Occipital lobe (tissue), 2 donors: ENCODE data around the gene GPR4. TPM values are rescaled to one million over a fixed set of nuclear protein-coding genes. Genes with fewer than 3 reads are reported as not detected.
"Not testable (repeated sequence)": the region's sequence is repeated elsewhere in the genome, so short reads cannot be mapped to it uniquely, and the experiment has no call there.

Source experiments
- DNase-seq: peaks from one replicate; lab custom pipeline; 2025; lab: John Stamatoyannopoulos, UW
- total RNA-seq: library from RNA; depleted of rRNA; stranded (reverse); fragments of >200 nt; gene quantifications from one replicate; pipeline ENCODE4 v1.2.3, GENCODE V29; 2014

The GPR4 gene
- 0.16 TPM for total RNA-seq

GRCh38 chr19:45601524-45602374, at the start of gene GPR4:
Gene GPR4 (minus strand): TSS chr19:45602212. CDS start chr19:45591866, 10,346 bp downstream.
- DNase-seq, result no peak

DNA sequence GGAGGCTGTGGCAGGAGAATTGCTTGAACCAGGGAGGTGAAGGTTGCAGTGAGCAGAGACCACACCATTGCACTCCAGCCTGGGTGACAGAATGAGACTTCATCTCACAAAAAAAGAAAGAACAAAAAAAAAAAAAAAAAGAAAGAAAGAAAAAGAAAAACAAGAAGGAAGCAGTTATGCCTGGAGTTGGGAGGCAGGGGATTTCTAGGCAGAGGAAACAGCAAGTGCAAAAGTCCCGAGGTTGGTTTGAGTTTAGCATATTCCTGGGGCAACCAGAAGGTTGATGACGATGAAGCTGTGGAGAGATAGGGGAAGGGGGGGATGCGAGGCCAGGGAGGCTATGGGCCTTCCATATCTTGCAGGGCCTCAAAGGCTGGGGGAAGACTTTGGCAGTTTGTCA, 48.7 kb upstream of the GPR4 start:
- no peak for DNase-seq

- DNase-seq, result no peak
Measured at GRCh38 chr19:45646345-45646698, 44.3 kb upstream of the GPR4 start.

- DNase-seq, result peak; percentile 96
Measured at GRCh38 chr19:45645631-45646344, 43.8 kb upstream of the GPR4 start.

DNA sequence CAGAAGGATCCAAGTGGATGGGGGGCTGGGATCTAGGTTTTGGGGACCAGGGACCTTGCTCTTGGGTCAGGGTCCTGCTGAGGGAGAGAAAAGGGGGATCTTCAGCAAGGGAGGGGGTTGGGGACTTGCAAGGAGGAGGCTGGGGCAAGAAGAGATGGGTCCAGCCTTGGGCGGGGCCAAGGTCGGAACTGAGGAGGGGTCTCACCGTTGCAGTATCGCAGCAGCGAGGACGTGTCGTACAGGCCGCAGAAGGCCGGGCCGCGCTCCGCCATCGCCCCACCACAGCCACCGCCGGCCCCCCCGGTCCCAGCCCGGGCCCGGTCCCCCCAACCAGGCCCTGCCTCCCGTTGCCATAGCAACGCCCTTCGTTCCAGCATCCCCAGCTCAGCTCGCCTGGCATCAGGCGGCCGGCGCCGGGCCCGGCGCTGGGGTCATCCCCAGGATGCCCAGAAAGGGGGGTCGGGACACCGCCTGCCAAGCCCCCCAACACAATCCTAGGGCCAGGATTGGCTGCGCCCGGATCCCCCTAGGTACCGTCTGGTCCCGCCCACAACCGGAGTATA, 43.1 kb upstream of the GPR4 start:
- no peak for DNase-seq

- DNase-seq, result peak; percentile 15
Measured at GRCh38 chr19:45643927-45644771, 42.1 kb upstream of the GPR4 start.

- peak; percentile 79 for DNase-seq
Measured at GRCh38 chr19:45643024-45643926, 41.3 kb upstream of the GPR4 start.

DNA sequence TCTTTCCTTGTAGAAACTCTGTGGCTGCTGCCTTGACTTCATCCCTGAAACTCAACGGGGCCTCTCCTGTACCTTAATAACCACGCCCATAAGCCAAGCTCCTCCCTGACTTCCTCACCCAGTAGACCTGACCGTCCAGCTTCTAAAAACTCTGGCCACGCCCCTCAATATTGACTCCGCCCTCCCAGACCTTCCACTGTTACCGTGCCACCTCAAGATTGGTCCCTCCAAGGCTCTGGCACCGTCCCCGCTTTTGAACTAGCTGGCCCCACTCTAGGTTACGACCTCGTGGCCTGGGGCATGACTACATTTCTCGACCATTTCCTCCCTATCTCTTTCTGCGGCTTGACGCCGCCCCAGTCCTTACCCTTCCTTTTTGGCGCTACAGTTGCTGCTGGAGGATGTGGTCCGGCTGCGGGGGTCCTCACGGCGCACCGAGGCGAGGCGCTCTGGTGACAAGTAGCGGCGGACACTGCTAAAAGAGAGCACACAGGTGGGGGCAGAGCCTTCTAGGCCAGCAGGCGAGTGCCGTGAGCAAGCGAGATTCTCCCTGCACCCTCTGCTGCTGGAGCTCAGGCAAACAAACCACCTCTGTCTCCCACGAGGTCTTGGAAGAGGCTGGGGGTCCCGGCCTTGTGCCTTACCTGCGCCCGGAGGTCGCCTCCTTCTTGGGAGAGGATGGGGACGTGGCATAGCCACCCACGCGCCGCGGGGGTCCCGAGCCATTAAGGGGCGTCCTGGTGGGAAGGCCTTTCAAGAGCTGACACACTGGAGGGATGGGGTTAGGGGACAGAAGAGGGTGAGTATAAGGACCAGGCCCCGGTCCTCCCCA, 39.5 kb upstream of the GPR4 start:
- peak; percentile 8 for DNase-seq

GRCh38 chr19:45640849-45641273, 38.8 kb upstream of the GPR4 start:
- DNase-seq, result no peak

DNA sequence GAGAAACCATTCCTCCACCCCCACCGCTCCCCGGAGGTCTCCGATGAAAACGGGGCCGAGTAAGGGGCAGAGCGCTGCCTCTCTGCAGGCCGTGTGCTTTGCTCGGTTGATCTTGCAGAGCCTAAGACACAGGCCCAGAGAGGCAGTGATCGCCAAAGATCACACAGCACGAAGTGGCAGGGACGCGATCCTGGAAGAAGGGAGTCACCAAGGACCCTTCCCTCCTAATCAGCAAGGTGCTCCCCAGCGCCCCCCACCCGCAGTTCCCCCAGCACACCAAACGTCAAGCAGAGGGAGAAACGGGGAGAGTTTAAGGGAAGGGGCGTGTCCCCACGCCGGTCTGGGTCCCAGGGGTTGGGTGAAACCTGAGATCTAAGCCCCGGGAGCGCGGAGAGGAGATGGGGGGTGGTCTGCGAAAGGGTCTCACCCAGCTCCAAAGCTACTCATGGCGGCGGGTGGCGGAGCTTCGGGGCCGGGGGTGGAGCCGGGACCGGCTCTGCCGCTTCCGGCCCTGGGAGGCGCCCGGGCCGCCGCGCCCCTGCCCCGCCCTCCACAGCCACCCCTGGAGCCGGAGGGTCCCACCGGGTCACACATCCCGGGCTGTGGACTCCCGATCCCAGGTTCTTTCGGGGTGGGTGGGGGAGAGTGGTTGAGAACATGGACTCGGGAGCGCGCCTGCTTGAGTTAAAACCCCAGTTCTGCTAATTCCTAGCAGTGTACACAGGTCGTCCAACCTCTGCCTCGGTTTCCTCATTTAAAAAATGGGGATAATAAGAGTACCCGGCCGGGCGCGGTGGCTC, 37.1 kb upstream of the GPR4 start, which contains the start of gene EML2:
Gene EML2, minus strand, starts transcription at position 468 of the 800 bp plus-strand sequence. Its CDS starts 21 bp downstream, at position 447.
- no peak for DNase-seq

DNA sequence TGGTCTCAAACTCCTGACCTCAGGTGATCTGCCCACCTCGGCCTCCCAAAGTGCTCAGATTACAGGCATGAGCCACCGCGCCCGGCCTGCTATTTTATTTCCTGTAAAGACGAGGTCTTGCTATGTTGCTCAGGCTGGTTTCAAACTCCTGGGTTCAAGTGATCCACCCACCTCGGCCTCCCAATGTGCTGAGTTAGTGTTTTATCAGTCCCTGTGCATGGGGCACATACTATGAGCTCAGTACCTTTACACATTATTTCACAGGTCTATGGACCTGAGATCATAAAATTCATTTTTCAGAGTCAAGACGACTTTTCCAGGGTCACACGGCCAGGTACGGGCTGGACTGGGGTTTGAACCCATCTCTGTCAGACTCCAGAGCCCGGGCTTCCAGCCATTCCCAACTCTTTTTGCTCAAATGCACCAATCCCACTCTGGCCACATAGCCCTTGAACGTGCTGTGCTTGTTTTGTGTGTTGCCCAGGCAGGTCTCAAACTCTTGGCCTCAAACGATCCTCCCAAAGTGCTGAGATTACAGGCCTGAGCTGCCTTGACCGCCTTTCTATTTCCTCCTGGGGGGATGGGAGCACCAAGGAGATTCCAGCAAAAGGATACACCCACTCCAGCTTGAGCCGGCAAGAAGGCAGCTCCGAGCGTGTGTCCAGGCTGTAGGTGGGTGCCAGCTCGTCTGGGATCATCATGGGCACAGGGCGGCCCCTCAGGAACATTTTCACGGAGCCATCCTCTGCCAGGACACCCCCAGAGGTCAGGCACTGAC, 36.1 kb upstream of the GPR4 start:
- DNase-seq, result no peak

DNA sequence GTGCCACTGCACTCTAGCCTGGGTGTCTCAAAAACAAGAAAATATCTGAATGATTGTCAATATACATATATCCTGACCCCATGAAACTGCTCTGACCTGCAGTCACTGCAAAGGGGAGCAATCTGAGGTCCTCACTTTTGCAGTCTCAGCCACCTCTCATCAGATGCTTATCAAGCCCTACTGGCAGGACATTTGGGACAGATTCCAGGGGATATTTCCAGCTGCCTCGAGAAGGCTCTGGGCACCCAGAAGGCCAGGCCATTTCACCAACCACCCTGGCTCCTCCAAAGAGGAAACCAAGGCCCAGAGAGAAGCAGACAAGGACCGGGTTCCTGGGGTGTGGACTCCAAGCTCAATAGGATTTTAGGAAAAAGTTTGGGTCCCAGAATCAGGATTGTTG, 34.9 kb upstream of the GPR4 start:
- DNase-seq, result no peak

- DNase-seq, result no peak
Measured at GRCh38 chr19:45636275-45636674, 34.3 kb upstream of the GPR4 start.

GRCh38 chr19:45632468-45633196, 30.6 kb upstream of the GPR4 start:
- DNase-seq, result no peak

DNA sequence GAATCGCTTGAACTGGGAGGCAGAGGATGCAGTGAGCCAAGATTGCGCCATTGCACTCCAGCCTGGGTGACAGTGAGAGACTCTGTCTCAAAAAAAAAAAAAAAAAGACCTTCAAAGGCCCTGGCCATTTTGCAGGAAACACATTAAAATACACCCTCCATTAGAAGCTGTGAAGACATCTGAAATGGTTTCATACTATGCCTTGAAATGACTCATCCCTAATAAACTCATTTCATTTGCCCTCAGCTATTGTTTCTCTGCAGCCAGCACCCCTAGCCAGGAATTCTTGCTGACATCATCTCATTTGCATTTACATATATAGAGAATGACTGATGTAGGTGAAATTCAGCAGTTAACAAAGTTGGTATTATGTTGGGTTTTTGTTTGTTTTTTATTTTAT, 28.5 kb upstream of the GPR4 start:
- no peak for DNase-seq

DNA sequence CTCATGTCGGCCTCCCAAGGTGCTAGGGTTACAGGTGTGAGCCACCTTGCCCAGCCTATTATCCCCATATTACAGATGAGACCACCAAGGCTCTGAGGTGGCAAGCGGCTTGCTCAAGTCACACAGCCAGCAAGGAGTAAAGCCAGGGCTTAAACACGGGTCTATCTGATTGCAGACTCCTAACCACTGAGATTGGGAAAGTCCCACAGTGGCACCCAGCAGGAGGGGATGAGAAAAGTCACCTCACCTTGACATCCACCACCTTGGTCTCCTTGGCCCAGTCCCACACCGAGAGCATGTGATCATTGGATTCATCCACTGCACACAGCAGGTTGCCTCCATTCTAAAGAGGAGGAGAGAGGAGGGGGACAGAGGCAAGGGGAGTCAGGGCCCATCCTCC, 27.7 kb upstream of the GPR4 start:
- DNase-seq, result no peak

- DNase-seq, result not testable (repeated sequence)
Measured at GRCh38 chr19:45628219-45628618, 26.2 kb upstream of the GPR4 start.
